Measurements from ENCODE around the gene DARS2.

Gene DARS2

DNA sequence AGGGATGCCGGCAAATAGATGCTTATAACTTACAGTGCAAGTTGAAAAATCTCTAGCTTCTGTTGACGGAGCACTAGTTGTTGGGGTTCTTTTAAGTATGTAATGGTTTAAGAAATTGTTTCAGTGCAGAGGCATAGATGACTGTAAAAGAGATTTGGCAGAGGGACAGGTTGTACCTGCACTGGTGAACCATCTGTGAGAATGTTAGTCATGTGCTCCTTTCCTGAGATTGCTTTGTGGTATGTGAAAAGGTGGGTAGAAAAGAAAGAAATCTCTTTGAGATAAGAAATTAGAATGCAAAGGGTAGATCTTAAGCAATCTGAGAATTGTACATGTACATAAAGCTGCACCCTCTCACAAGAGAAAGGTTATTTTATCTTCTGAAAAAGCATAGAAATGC, 63.2 kb downstream of the DARS2 start:
- no peak overlapping the region for H3K9ac ChIP-seq (ENCODE audit: low read depth, low read length)
- peaks cover 32% of the 10 kb centered on the region for H3K4me1 ChIP-seq (ENCODE audit: insufficient read depth, low read length)
- peaks cover 4% of the 10 kb centered on the region; the same call in 1 of the 2 replicates for H3K36me3 ChIP-seq (ENCODE audit: insufficient read depth, low read length)
- no peaks in the 10 kb centered on the region for H3K9me3 ChIP-seq (ENCODE audit: control insufficient read depth, insufficient read depth, low read length)

DNA sequence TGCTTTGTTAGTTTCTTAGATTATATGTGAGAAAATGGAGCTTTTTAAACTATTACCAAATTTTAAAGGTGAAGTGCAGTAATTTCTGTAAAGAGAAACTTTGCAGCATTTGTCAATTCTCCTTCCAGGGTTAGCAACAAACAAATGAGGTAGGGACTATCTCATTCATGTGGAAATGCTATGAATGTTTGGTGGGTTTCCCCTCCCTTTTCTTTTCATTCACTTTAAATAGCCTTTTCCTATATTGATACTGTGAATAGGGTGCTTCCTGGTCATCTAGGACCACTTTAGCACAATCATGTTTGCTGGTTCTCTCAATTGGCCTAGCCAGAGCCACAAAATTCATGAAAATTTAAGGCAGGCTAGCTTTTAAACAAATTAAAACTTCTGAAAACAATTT, 64.3 kb downstream of the DARS2 start:
- Histone ChIP-seq H3K36me3 (ENCODE audit: insufficient read depth, low read length) (peaks cover 4% of the 10 kb centered on the region; the same call in 1 of the 2 replicates), H3K9ac (ENCODE audit: low read depth, low read length) (no peak overlapping the region), H3K4me1 (ENCODE audit: insufficient read depth, low read length) (peaks cover 32% of the 10 kb centered on the region), H3K9me3 (ENCODE audit: control insufficient read depth, insufficient read depth, low read length) (no peaks in the 10 kb centered on the region)

DNA sequence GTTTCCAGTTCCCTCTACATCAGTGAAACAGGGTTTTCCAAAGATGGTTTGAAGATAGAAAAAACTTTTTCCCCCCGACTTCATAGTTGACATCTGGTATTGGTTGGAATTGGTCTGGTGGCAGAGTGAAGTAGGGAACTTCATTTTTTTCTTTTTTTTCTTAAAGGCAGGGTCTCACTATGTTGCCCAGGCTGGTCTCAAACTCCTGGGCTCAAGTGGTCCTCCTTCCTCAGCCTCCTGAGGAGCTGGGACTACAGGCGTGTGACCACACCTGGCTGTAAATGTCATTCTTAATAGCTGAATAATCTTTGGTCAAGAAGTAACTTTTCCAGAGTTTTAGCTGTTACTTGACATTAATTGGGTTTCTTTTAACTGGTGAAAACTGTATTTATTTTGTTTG, 65.4 kb downstream of the DARS2 start:
- no peaks in the 10 kb centered on the region for H3K9me3 ChIP-seq (ENCODE audit: control insufficient read depth, insufficient read depth, low read length)
- H3K4me1 ChIP-seq (ENCODE audit: insufficient read depth, low read length): peaks cover 32% of the 10 kb centered on the region
- H3K36me3 ChIP-seq (ENCODE audit: insufficient read depth, low read length): peaks cover 4% of the 10 kb centered on the region; the same call in 1 of the 2 replicates
- no peak overlapping the region for H3K9ac ChIP-seq (ENCODE audit: low read depth, low read length)

DNA sequence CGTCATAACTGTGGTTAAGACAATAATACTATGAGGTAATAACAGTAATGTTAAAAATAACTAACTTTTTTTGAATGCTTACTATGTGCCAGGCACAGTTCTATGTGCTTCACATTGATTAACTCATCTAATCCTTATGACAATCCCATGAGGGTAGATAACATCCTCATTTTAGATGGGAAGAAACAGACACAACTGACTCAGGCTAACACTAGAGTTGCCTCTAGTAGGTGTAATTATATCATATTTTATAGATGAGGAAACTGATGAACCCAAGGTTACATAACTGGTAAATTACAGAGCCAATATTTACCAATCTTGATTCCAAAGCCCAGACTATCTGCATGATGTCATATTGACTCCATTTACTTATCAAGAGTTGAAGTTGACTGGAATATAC, 69.1 kb downstream of the DARS2 start:
- no peaks in the 10 kb centered on the region for H3K9me3 ChIP-seq (ENCODE audit: control insufficient read depth, insufficient read depth, low read length)
- H3K4me1 ChIP-seq (ENCODE audit: insufficient read depth, low read length): peaks cover 12% of the 10 kb centered on the region; the same call in 1 of the 2 replicates
- H3K9ac ChIP-seq (ENCODE audit: low read depth, low read length): no peak overlapping the region

DNA sequence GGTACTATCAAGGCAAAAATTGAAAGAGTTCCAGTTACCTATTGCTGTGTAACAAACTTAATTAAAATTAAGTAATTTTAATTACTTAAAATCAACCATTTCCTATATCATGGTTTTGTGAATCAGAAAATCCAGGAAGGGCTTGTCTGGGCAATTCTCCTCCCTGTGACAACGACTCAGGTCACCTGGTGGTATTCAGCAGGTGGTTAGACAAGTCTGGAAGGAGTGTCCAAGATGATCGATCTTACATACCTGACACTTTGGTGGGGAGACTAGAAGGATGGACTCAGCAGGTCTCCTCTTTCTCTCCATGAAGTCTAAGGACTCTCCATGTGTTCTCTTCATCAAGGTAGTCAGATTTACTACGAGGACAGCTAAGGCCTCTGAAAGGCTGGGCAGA, 69.7 kb downstream of the DARS2 start:
- Histone ChIP-seq H3K36me3 (ENCODE audit: insufficient read depth, low read length) (no peaks in the 10 kb centered on the region), H3K4me1 (ENCODE audit: insufficient read depth, low read length) (peaks cover 6% of the 10 kb centered on the region; the same call in 1 of the 2 replicates), H3K9ac (ENCODE audit: low read depth, low read length) (no peak overlapping the region), H3K9me3 (ENCODE audit: control insufficient read depth, insufficient read depth, low read length) (no peaks in the 10 kb centered on the region)

More for the DNA sequence above, 69.1 kb downstream of the DARS2 start:
- no peaks in the 10 kb centered on the region for H3K36me3 ChIP-seq (ENCODE audit: insufficient read depth, low read length)

DNA sequence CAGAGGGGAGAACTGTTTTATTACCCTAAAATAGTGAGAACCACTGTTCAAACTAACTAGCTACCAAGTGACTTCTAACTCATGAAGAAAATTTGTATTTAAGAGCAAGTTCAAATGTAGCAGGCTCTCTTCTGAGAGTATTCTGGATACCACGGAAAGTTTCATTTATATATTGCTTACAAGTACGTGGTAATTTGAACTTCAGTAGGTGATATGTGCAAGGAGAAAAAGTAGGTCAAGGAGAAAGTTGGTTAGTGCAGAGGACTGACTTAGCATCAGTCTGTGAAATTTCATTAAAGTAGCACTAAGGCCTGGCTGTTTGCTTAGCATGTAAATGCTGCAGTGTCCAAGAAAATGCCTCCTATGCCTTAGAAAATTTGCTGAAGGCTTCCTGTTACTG, 76.0 kb downstream of the DARS2 start:
- Histone ChIP-seq H3K9me3 (ENCODE audit: control insufficient read depth, insufficient read depth, low read length) (no peaks in the 10 kb centered on the region), H3K36me3 (ENCODE audit: insufficient read depth, low read length) (no peaks in the 10 kb centered on the region), H3K4me1 (ENCODE audit: insufficient read depth, low read length) (peaks cover 27% of the 10 kb centered on the region), H3K9ac (ENCODE audit: low read depth, low read length) (no peak overlapping the region)

DNA sequence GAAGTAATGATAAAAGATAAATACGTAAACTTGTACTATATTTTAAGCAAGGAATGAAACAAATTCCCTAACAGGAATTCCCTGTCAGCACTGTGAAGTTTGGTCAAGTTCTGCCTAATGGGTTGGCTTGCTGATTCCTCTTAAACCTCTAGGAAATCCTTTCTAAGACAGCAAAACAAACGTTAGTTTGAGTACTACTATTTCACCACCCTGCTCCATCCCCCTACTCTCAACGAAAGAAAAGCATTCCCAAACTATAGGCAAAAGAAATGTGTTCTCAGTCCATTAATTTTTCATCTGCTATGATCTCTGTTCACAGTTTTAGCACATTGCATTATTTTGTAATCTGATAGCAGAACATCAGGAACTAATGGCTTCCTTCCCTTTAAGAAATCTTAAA, 76.5 kb downstream of the DARS2 start:
- Histone ChIP-seq H3K4me1 (ENCODE audit: insufficient read depth, low read length) (peaks cover 27% of the 10 kb centered on the region), H3K9me3 (ENCODE audit: control insufficient read depth, insufficient read depth, low read length) (no peaks in the 10 kb centered on the region), H3K36me3 (ENCODE audit: insufficient read depth, low read length) (no peaks in the 10 kb centered on the region), H3K9ac (ENCODE audit: low read depth, low read length) (no peak overlapping the region)

DNA sequence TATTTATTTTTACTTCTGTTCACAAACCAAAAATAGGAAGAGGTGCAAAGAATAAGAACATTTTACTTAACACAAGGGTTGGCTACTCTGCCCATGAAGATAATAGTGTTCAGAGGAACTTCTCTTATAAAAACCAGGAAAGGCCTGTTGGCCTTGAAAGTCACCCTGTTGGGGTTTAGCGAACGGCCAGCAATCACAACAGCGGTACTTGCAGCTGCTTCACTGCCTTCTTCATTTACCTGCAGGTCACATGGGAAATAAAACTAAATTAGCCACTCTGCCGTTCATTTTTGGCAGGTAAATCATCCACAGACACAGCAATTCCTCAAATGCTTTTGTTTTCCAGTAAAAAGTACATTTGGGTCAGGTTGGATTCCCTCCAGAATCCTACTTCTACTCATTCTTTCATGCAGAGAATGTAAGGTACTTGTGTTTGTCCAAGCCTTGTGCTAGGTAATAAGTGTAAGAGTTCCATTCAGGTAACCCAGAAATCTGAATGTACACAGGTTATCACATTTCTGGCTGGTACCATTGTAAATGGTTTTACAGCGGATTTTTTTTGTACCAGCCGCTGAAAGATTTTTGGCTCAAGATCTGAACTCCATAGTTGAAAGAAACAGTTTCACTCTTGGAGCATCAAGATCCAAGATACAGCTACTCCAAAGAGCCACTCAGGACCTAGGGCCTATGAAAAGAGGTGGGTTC, 79.5 kb downstream of the DARS2 start:
- Histone ChIP-seq H3K9ac (ENCODE audit: low read depth, low read length) (no peak overlapping the region), H3K36me3 (ENCODE audit: insufficient read depth, low read length) (no peaks in the 10 kb centered on the region), H3K4me1 (ENCODE audit: insufficient read depth, low read length) (peaks cover 27% of the 10 kb centered on the region), H3K9me3 (ENCODE audit: control insufficient read depth, insufficient read depth, low read length) (no peaks in the 10 kb centered on the region)

Data from ES-I3 (cell line).